ENCODE data around the gene FKBP1B.
"Not testable (repeated sequence)": the region's sequence is repeated elsewhere in the genome, so short reads cannot be mapped to it uniquely, and the experiment has no call there.

The FKBP1B gene

GRCh38 chr2:24026233-24026632 lies 23.3 kb upstream of the FKBP1B start:
- H3K27ac ChIP-seq (ENCODE audit: low read depth, low read length, poor library complexity, severe bottlenecking): no peak overlapping the region
- H3K9ac ChIP-seq (ENCODE audit: low read length): no peak overlapping the region
- H3K27me3 ChIP-seq (ENCODE audit: insufficient read depth, low read length): no peaks in the 10 kb centered on the region
- peaks cover 48% of the 10 kb centered on the region for H3K36me3 ChIP-seq (ENCODE audit: insufficient read depth, low read length)
- H2AFZ ChIP-seq (ENCODE audit: low read length): no peak overlapping the region
- no peak for TF ChIP-seq EZH2 (IDR thresholded peaks at IDR 0.05; ENCODE audit: borderline replicate concordance, low read length)
- no peak for TF ChIP-seq CTCF (IDR thresholded peaks at IDR 0.05; ENCODE audit: low read length)
- H3K9me3 ChIP-seq (ENCODE audit: low read length): no peaks in the 10 kb centered on the region
- H3K4me3 ChIP-seq (ENCODE audit: low read depth, low read length, poor library complexity, severe bottlenecking): no peak overlapping the region
- H4K20me1 ChIP-seq (ENCODE audit: insufficient read depth, low read length): no peaks in the 10 kb centered on the region
- no peaks in the 10 kb centered on the region for H3K79me2 ChIP-seq (ENCODE audit: insufficient read depth, low read length)
- H3F3A ChIP-seq (ENCODE audit: insufficient read depth, low read length): no peaks in the 10 kb centered on the region
- no peaks in the 10 kb centered on the region for H3K4me1 ChIP-seq (ENCODE audit: insufficient read depth, low read length, severe bottlenecking)
- H3K4me2 ChIP-seq (ENCODE audit: low read length): no peak overlapping the region
- no peaks in the 10 kb centered on the region for H3K9me2 ChIP-seq (ENCODE audit: low read depth, low read length)

DNA sequence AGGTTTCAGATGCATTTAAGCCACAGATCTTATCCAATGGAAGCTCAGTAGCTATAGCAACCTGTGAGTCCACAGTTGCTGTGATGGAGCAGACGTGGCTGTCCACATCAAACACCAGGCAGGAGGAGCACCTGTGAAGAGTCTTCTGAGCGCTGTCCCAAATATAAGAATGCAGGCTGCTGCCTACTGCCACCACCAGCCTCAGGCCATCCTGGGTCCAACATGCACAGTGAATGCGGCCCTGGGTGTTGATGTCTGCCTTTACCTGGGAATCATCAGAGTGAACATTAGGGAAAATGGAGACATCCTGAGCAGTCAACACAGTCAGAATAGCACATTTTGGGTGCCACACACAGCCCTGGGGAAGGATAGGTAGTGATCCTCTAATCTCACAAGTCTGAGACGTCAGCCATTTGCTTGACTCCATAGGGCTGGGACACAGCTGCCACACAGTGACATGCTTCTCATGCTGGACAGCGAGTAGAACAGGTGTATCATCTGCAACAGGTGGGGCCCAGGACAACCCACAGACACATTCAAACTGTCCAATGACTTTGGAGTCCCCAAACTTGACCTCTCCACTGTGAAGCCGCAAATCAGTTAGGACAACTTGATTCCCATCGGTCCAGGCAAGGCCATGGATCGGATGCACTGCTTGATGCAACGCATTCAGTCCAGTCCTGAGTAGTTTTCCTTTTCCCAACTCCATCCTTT lies 10.6 kb upstream of the FKBP1B start:
- H3K9ac ChIP-seq (ENCODE audit: low read length): no peak overlapping the region
- no peaks in the 10 kb centered on the region for H3F3A ChIP-seq (ENCODE audit: insufficient read depth, low read length)
- peaks cover 19% of the 10 kb centered on the region for H3K79me2 ChIP-seq (ENCODE audit: insufficient read depth, low read length)
- H2AFZ ChIP-seq (ENCODE audit: low read length): no peak overlapping the region
- H4K20me1 ChIP-seq (ENCODE audit: insufficient read depth, low read length): no peaks in the 10 kb centered on the region
- TF ChIP-seq CTCF (IDR thresholded peaks at IDR 0.05; ENCODE audit: low read length) (no peak), EZH2 (IDR thresholded peaks at IDR 0.05; ENCODE audit: borderline replicate concordance, low read length) (no peak)
- H3K9me2 ChIP-seq (ENCODE audit: low read depth, low read length): no peaks in the 10 kb centered on the region
- H3K9me3 ChIP-seq (ENCODE audit: low read length): no peaks in the 10 kb centered on the region
- H3K4me3 ChIP-seq (ENCODE audit: low read depth, low read length, poor library complexity, severe bottlenecking): no peak overlapping the region
- no peak overlapping the region for H3K4me2 ChIP-seq (ENCODE audit: low read length)
- H3K27ac ChIP-seq (ENCODE audit: low read depth, low read length, poor library complexity, severe bottlenecking): no peak overlapping the region
- H3K36me3 ChIP-seq (ENCODE audit: insufficient read depth, low read length): peaks cover 38% of the 10 kb centered on the region
- peaks cover 5% of the 10 kb centered on the region for H3K4me1 ChIP-seq (ENCODE audit: insufficient read depth, low read length, severe bottlenecking)
- no peaks in the 10 kb centered on the region for H3K27me3 ChIP-seq (ENCODE audit: insufficient read depth, low read length)

GRCh38 chr2:24040511-24040910 lies 9.0 kb upstream of the FKBP1B start:
- H3F3A ChIP-seq (ENCODE audit: insufficient read depth, low read length): no peaks in the 10 kb centered on the region

GRCh38 chr2:24043133-24043532 lies 6.4 kb upstream of the FKBP1B start:
- H3K4me3 ChIP-seq (ENCODE audit: low read depth, low read length, poor library complexity, severe bottlenecking); H3F3A ChIP-seq (ENCODE audit: insufficient read depth, low read length); H4K20me1 ChIP-seq (ENCODE audit: insufficient read depth, low read length); H3K9me3 ChIP-seq (ENCODE audit: low read length); H3K9me2 ChIP-seq (ENCODE audit: low read depth, low read length); H3K4me2 ChIP-seq (ENCODE audit: low read length); H3K9ac ChIP-seq (ENCODE audit: low read length); H3K27me3 ChIP-seq (ENCODE audit: insufficient read depth, low read length); H2AFZ ChIP-seq (ENCODE audit: low read length); H3K27ac ChIP-seq (ENCODE audit: low read depth, low read length, poor library complexity, severe bottlenecking): not testable (repeated sequence)
- Histone ChIP-seq H3K4me1 (ENCODE audit: insufficient read depth, low read length, severe bottlenecking) (peaks cover 18% of the 10 kb centered on the region), H3K79me2 (ENCODE audit: insufficient read depth, low read length) (peaks cover 21% of the 10 kb centered on the region), H3K36me3 (ENCODE audit: insufficient read depth, low read length) (peaks cover 17% of the 10 kb centered on the region)

More at GRCh38 chr2:24040511-24040910, 9.0 kb upstream of the FKBP1B start:
- no peaks in the 10 kb centered on the region for H3K9me3 ChIP-seq (ENCODE audit: low read length)
- H3K27ac ChIP-seq (ENCODE audit: low read depth, low read length, poor library complexity, severe bottlenecking): no peak overlapping the region
- no peak overlapping the region for H3K4me3 ChIP-seq (ENCODE audit: low read depth, low read length, poor library complexity, severe bottlenecking)
- no peaks in the 10 kb centered on the region for H3K27me3 ChIP-seq (ENCODE audit: insufficient read depth, low read length)
- H4K20me1 ChIP-seq (ENCODE audit: insufficient read depth, low read length): no peaks in the 10 kb centered on the region
- no peak for TF ChIP-seq CTCF (IDR thresholded peaks at IDR 0.05; ENCODE audit: low read length)
- H3K79me2 ChIP-seq (ENCODE audit: insufficient read depth, low read length): peaks cover 18% of the 10 kb centered on the region
- peaks cover 1% of the 10 kb centered on the region for H3K4me1 ChIP-seq (ENCODE audit: insufficient read depth, low read length, severe bottlenecking)
- no peak overlapping the region for H3K4me2 ChIP-seq (ENCODE audit: low read length)
- no peak overlapping the region for H2AFZ ChIP-seq (ENCODE audit: low read length)
- H3K36me3 ChIP-seq (ENCODE audit: insufficient read depth, low read length): peaks cover 38% of the 10 kb centered on the region
- H3K9ac ChIP-seq (ENCODE audit: low read length): no peak overlapping the region
- no peaks in the 10 kb centered on the region for H3K9me2 ChIP-seq (ENCODE audit: low read depth, low read length)

Measured in OCI-LY1 (cell line).